ENCODE data around the gene KLHL2. TPM values are rescaled to one million over a fixed set of nuclear protein-coding genes. Genes with fewer than 3 reads are reported as not detected.
"Not testable (repeated sequence)": the region's sequence is repeated elsewhere in the genome, so short reads cannot be mapped to it uniquely, and the experiment has no call there.

Gene KLHL2
- total RNA-seq, 1 donor from 2014 or later = 17.7 TPM

GRCh38 chr4:165217325-165217724 is 10.0 kb downstream of the KLHL2 start:
- no peak overlapping the region for H3K4me3 ChIP-seq (ENCODE audit: low read depth, low read length)
- TF ChIP-seq CTCF (IDR thresholded peaks at IDR 0.05; ENCODE audit: insufficient read depth, low read length, poor library complexity, severe bottlenecking) = no peak
- H3K27me3 ChIP-seq (ENCODE audit: control insufficient read depth, insufficient read depth, low read length) = no peaks in the 10 kb centered on the region
- H3K36me3 ChIP-seq (ENCODE audit: control insufficient read depth, insufficient read depth, low read length) = no peaks in the 10 kb centered on the region
- no peak for DNase-seq (ENCODE audit: low read depth)

GRCh38 chr4:165221306-165221705 is 13.9 kb downstream of the KLHL2 start:
- H3K4me3 ChIP-seq (ENCODE audit: low read depth, low read length); DNase-seq (ENCODE audit: low read depth); H3K27me3 ChIP-seq (ENCODE audit: control insufficient read depth, insufficient read depth, low read length); H3K36me3 ChIP-seq (ENCODE audit: control insufficient read depth, insufficient read depth, low read length): not testable (repeated sequence)

GRCh38 chr4:165221993-165222650 is 14.8 kb downstream of the KLHL2 start:
- H3K27me3 ChIP-seq (ENCODE audit: control insufficient read depth, insufficient read depth, low read length); H3K4me3 ChIP-seq (ENCODE audit: low read depth, low read length); H3K36me3 ChIP-seq (ENCODE audit: control insufficient read depth, insufficient read depth, low read length); DNase-seq (ENCODE audit: low read depth): not testable (repeated sequence)

DNA sequence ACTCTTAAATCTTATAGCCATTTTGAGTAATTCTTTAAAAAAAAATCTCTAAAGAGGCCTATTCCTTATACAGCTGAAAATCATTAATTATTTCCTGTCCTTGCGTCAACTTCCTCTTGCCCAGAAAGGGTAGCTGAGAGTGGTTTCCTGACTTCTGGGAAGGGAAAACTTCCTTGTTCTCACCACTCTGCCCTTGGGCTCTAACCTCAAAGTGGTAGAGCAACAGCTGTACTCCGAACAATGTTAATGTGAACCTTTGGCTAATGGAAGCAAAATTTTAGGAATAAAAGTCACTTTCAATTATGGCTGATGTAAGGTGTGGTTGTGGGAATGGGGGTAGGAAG is 15.3 kb downstream of the KLHL2 start:
- no peak for DNase-seq (ENCODE audit: low read depth)
- no peaks in the 10 kb centered on the region for H3K36me3 ChIP-seq (ENCODE audit: control insufficient read depth, insufficient read depth, low read length)
- no peaks in the 10 kb centered on the region for H3K27me3 ChIP-seq (ENCODE audit: control insufficient read depth, insufficient read depth, low read length)
- no peak for TF ChIP-seq CTCF (IDR thresholded peaks at IDR 0.05; ENCODE audit: insufficient read depth, low read length, poor library complexity, severe bottlenecking)
- no peak overlapping the region for H3K4me3 ChIP-seq (ENCODE audit: low read depth, low read length)

DNA sequence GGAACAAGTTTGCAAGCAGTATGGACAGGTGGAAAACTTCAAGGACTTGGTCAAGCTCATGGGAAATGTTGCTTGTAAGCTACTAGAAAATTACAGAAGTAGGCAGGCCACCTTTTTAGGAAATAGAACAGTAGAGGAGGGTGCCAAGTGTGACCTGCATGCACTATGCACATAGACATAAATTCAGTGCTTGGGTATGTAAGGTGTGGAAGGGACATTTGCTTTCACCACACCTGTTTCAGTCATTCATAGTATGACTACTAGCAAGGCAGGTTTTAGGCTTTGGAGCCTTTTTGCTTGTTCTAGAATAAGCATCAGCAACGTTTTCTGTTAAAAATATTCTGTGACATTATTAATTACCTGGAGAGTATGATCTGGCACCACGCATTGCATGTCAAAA is 20.0 kb downstream of the KLHL2 start:
- H3K4me3 ChIP-seq (ENCODE audit: low read depth, low read length); H3K36me3 ChIP-seq (ENCODE audit: control insufficient read depth, insufficient read depth, low read length); DNase-seq (ENCODE audit: low read depth); H3K27me3 ChIP-seq (ENCODE audit: control insufficient read depth, insufficient read depth, low read length): not testable (repeated sequence)

- H3K4me3 ChIP-seq (ENCODE audit: low read depth, low read length); H3K36me3 ChIP-seq (ENCODE audit: control insufficient read depth, insufficient read depth, low read length); H3K27me3 ChIP-seq (ENCODE audit: control insufficient read depth, insufficient read depth, low read length); DNase-seq (ENCODE audit: low read depth): not testable (repeated sequence)
Observed at GRCh38 chr4:165229490-165230200, 22.3 kb downstream of the KLHL2 start.

GRCh38 chr4:165232623-165233433 is 25.5 kb downstream of the KLHL2 start:
- not testable (repeated sequence) for DNase-seq (ENCODE audit: low read depth); H3K36me3 ChIP-seq (ENCODE audit: control insufficient read depth, insufficient read depth, low read length)

DNA sequence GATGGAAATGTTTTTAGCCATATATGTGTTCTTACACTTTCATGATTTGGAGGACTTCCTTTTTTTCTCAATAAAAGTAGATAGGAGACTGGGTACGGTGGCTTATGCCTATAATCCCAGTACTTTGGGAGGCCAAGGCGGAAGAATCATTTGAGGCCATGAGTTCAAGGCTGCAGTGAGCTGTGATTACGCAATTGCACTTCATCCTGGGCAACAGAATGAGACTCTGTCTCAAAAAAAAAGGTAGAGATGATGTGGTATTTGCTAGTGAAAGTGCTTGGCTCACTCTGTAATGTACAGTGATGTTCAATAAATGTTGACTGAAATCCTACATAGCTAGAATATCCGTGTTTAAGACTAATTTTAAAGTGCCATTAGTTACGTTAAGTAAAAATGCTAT is 27.4 kb downstream of the KLHL2 start:
- Histone ChIP-seq H3K4me3 (ENCODE audit: low read depth, low read length) (no peak overlapping the region), H3K36me3 (ENCODE audit: control insufficient read depth, insufficient read depth, low read length) (no peaks in the 10 kb centered on the region), H3K27me3 (ENCODE audit: control insufficient read depth, insufficient read depth, low read length) (no peaks in the 10 kb centered on the region)
- TF ChIP-seq CTCF (IDR thresholded peaks at IDR 0.05; ENCODE audit: insufficient read depth, low read length, poor library complexity, severe bottlenecking) = no peak
- no peak for DNase-seq (ENCODE audit: low read depth)

More at GRCh38 chr4:165232623-165233433, 25.5 kb downstream of the KLHL2 start:
- not testable (repeated sequence) for H3K27me3 ChIP-seq (ENCODE audit: control insufficient read depth, insufficient read depth, low read length); H3K4me3 ChIP-seq (ENCODE audit: low read depth, low read length)

DNA sequence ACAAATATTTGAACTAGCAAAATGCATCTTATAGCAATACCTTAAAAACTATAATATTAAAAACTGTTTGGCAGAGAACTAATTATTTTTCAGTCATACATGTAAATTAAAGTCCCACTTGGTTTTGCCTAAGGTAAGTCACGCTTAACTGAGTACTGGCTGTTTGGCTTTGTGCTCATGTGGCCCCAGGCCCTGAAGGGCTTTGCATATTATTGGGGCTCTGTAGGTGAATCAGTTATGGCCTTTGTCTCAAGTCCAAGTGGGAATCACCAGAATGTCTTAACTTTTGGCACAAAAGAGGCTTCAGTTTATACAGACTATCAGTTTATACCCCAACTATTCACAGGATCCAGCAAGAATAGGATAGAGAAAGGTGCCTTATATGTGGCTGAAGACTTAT is 29.5 kb downstream of the KLHL2 start:
- H3K4me3 ChIP-seq (ENCODE audit: low read depth, low read length); H3K36me3 ChIP-seq (ENCODE audit: control insufficient read depth, insufficient read depth, low read length); H3K27me3 ChIP-seq (ENCODE audit: control insufficient read depth, insufficient read depth, low read length); DNase-seq (ENCODE audit: low read depth): not testable (repeated sequence)

DNA sequence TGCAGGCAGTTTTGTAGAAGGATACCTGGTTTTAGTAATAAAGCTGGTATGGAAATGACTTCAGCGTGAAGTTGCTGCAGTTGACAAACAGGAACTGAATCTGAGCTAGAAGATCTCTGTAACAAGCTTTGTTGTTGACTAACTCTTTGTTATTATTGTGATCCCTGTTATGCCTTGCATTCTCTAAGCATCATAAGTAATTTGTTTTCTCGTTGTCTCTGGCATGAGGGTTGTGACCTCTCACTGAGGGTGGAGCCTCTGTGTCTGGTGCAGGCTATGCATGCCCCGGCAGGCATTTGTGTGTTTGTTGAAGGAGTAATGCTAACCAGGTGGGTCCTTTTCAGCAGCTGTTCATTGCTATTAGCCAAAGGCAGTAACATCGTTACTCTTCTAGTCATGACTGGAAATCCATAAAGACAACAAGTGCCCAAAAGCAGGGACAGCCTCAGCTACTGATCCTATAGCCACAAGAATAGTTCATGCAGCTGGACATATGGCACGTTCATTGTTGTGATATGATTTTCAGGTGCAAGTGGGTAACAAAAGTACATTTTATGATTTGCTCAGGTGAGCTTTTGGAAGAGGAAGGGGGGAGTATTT is 30.8 kb downstream of the KLHL2 start:
- not testable (repeated sequence) for H3K4me3 ChIP-seq (ENCODE audit: low read depth, low read length); H3K36me3 ChIP-seq (ENCODE audit: control insufficient read depth, insufficient read depth, low read length); H3K27me3 ChIP-seq (ENCODE audit: control insufficient read depth, insufficient read depth, low read length); DNase-seq (ENCODE audit: low read depth)

DNA sequence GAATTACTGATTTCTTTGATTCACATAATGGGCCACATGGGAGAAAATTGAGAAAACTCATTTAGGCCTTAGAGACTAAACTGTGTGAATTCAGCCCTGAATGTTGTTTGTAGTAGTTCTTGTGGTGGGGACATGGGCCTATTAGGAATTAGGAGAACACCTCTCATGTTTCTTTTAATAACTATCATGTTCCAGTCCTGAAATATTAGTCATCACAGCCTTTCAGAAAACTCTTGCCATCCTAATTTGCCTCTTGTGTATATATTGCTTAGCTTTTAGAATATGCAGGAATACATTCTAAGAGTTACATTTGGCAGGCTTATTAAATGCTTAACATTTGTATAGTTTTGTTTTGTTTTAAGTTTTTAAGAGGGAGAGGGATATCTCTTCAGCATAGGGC is 33.4 kb downstream of the KLHL2 start:
- H3K27me3 ChIP-seq (ENCODE audit: control insufficient read depth, insufficient read depth, low read length); H3K4me3 ChIP-seq (ENCODE audit: low read depth, low read length); DNase-seq (ENCODE audit: low read depth); H3K36me3 ChIP-seq (ENCODE audit: control insufficient read depth, insufficient read depth, low read length): not testable (repeated sequence)

Measured in kidney epithelial cell (primary cell).